ENCODE results near the gene MAG. TPM values are rescaled to one million over a fixed set of nuclear protein-coding genes. Genes with fewer than 3 reads are reported as not detected.

Gene MAG
- total RNA-seq, 2 donors from 2014 or later, result not detected

- Histone ChIP-seq H3K4me1 (ENCODE audit: control insufficient read depth, insufficient read depth, low read length) (peaks cover 5% of the 10 kb centered on the region), H3K36me3 (ENCODE audit: control insufficient read depth, insufficient read depth, low read length) (no peaks in the 10 kb centered on the region), H3K4me3 (ENCODE audit: low read length) (no peak overlapping the region), H3K9me3 (ENCODE audit: control insufficient read depth, low read length) (no peaks in the 10 kb centered on the region), H3K9ac (ENCODE audit: extremely low read depth, low read length, poor library complexity, severe bottlenecking) (no peak overlapping the region), H3K27ac (ENCODE audit: low read depth, low read length) (no peak overlapping the region), H3K27me3 (ENCODE audit: control insufficient read depth, insufficient read depth, low read length, poor library complexity, severe bottlenecking) (no peaks in the 10 kb centered on the region)
- Mint-ChIP-seq H3K36me3 (ENCODE audit: low read depth) (no peaks in the 10 kb centered on the region), H3K4me1 (peaks cover 3% of the 10 kb centered on the region), H3K4me3 (no peak overlapping the region), H3K27ac (no peak overlapping the region), H3K27me3 (ENCODE audit: insufficient read depth) (peaks cover 2% of the 10 kb centered on the region), H3K9me3 (no peaks in the 10 kb centered on the region)
- TF ChIP-seq CTCF (conservative IDR thresholded peaks at IDR 0.05), result no peak
- WGBS, 2 experiments (ENCODE audit: insufficient coverage in 1 of 2, insufficient read length in 1 of 2), result 92% methylated on average over 3 of the region's 3 CpGs; no CpG with 5 or more reads in 1 of the 2 experiments
- DNase-seq, result no peak
These were observed 5.5 kb downstream of the MAG start for GRCh38 chr19:35297515-35297848.

- no peak for DNase-seq
- Histone ChIP-seq H3K9me3 (ENCODE audit: control insufficient read depth, low read length) (no peaks in the 10 kb centered on the region), H3K36me3 (ENCODE audit: control insufficient read depth, insufficient read depth, low read length) (no peaks in the 10 kb centered on the region), H3K27ac (ENCODE audit: low read depth, low read length) (no peak overlapping the region), H3K4me3 (ENCODE audit: low read length) (no peak overlapping the region), H3K9ac (ENCODE audit: extremely low read depth, low read length, poor library complexity, severe bottlenecking) (no peak overlapping the region), H3K27me3 (ENCODE audit: control insufficient read depth, insufficient read depth, low read length, poor library complexity, severe bottlenecking) (no peaks in the 10 kb centered on the region), H3K4me1 (ENCODE audit: control insufficient read depth, insufficient read depth, low read length) (peaks cover 5% of the 10 kb centered on the region)
- 85 to 100% methylated on average over 1 to 2 of the region's 2 CpGs for WGBS, 2 experiments (ENCODE audit: insufficient coverage in 1 of 2, insufficient read length in 1 of 2)
- Mint-ChIP-seq H3K27ac (no peak overlapping the region), H3K4me3 (no peak overlapping the region), H3K36me3 (ENCODE audit: low read depth) (no peaks in the 10 kb centered on the region), H3K4me1 (peaks cover 3% of the 10 kb centered on the region), H3K27me3 (ENCODE audit: insufficient read depth) (peaks cover 2% of the 10 kb centered on the region), H3K9me3 (no peaks in the 10 kb centered on the region)
- TF ChIP-seq CTCF (conservative IDR thresholded peaks at IDR 0.05), result no peak
These were observed 6.0 kb downstream of the MAG start for GRCh38 chr19:35297922-35298321.

- no peak overlapping the region for H3K27ac Mint-ChIP-seq
- H3K9me3 Mint-ChIP-seq, result no peaks in the 10 kb centered on the region
- no peaks in the 10 kb centered on the region for H3K9me3 ChIP-seq (ENCODE audit: control insufficient read depth, low read length)
- no peaks in the 10 kb centered on the region for H3K36me3 ChIP-seq (ENCODE audit: control insufficient read depth, insufficient read depth, low read length)
- 80 to 94% methylated on average over 2 to 5 of the region's 5 CpGs for WGBS, 2 experiments (ENCODE audit: insufficient coverage in 1 of 2, insufficient read length in 1 of 2)
- H3K4me3 Mint-ChIP-seq, result no peak overlapping the region
- H3K4me3 ChIP-seq (ENCODE audit: low read length), result no peak overlapping the region
- H3K27me3 ChIP-seq (ENCODE audit: control insufficient read depth, insufficient read depth, low read length, poor library complexity, severe bottlenecking), result no peaks in the 10 kb centered on the region
- no peaks in the 10 kb centered on the region for H3K36me3 Mint-ChIP-seq (ENCODE audit: low read depth)
- no peak for DNase-seq
- H3K4me1 Mint-ChIP-seq, result peaks cover 3% of the 10 kb centered on the region
- no peak overlapping the region for H3K27ac ChIP-seq (ENCODE audit: low read depth, low read length)
- peaks cover 3% of the 10 kb centered on the region for H3K4me1 ChIP-seq (ENCODE audit: control insufficient read depth, insufficient read depth, low read length)
- no peak for TF ChIP-seq CTCF (conservative IDR thresholded peaks at IDR 0.05)
- peaks cover 4% of the 10 kb centered on the region for H3K27me3 Mint-ChIP-seq (ENCODE audit: insufficient read depth)
- H3K9ac ChIP-seq (ENCODE audit: extremely low read depth, low read length, poor library complexity, severe bottlenecking), result no peak overlapping the region
These were observed 6.6 kb downstream of the MAG start for GRCh38 chr19:35298561-35298972.

Data from endodermal cell (in vitro differentiated cells).